ENCODE data around the gene HDAC4. TPM values are rescaled to one million over a fixed set of nuclear protein-coding genes. Genes with fewer than 3 reads are reported as not detected.

HDAC4 gene
- total RNA-seq, 1 experiment from 2014 or later, result 47.6 TPM

DNA sequence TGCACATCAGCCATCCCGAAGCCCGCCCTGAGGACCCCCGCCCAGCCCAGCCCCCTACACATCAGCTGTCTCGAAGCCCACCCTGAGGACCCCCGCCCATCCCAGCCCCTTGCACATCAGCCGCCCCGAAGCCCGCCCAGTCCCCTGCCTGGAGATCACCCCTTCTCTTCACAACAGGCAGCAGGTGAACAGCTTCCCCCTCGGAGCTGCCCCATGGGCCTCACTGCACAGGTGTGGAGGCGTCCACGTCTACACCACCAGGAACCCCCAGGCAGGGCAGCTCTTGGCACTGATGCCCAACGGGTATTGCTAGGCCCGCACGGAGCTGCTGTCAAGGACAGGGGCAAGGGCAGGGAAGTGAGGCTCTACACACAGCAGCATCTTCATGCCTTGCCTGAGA lies 137.6 kb downstream of the HDAC4 start:
- no peaks in the 10 kb centered on the region for H4K20me1 ChIP-seq (ENCODE audit: insufficient read depth)
- H3K79me2 ChIP-seq (ENCODE audit: insufficient read depth, low read length), result peaks cover 69% of the 10 kb centered on the region
- H3K9ac ChIP-seq (ENCODE audit: low read length), result no peak overlapping the region
- no peaks in the 10 kb centered on the region for H3K27me3 ChIP-seq (ENCODE audit: insufficient read depth, low read length)
- H3K9me3 ChIP-seq (ENCODE audit: control insufficient read depth in 1 of 2, insufficient read depth in 1 of 2, low read depth in 1 of 2, low read length in 2 of 2), result no peaks in the 10 kb centered on the region
- TF ChIP-seq, protein P1, sequence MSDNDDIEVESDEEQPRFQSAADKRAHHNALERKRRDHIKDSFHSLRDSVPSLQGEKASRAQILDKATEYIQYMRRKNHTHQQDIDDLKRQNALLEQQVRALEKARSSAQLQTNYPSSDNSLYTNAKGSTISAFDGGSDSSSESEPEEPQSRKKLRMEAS (IDR thresholded peaks at IDR 0.05), result no peak
- TF ChIP-seq EZH2 (IDR thresholded peaks at IDR 0.05) (no peak), JUND (IDR thresholded peaks at IDR 0.05) (no peak), SRF (IDR thresholded peaks at IDR 0.05; ENCODE audit: low read depth) (no peak), ZNF274 (IDR thresholded peaks at IDR 0.05; ENCODE audit: low read depth, low read length) (no peak), ELF1 (IDR thresholded peaks at IDR 0.05; ENCODE audit: borderline replicate concordance, low read depth) (no peak), YY1 (IDR thresholded peaks at IDR 0.05; ENCODE audit: extremely low read depth, insufficient replicate concordance, low read depth, low read length) (no peak), FOSL1 (IDR thresholded peaks at IDR 0.05; ENCODE audit: low read depth) (no peak), SIN3A (IDR thresholded peaks at IDR 0.05; ENCODE audit: low read depth) (no peak), POLR2AphosphoS5 (IDR thresholded peaks at IDR 0.05; ENCODE audit: low read depth, low read length) (no peak), EGR1 (IDR thresholded peaks at IDR 0.05; ENCODE audit: low read depth) (no peak)
- TF ChIP-seq, protein P2, sequence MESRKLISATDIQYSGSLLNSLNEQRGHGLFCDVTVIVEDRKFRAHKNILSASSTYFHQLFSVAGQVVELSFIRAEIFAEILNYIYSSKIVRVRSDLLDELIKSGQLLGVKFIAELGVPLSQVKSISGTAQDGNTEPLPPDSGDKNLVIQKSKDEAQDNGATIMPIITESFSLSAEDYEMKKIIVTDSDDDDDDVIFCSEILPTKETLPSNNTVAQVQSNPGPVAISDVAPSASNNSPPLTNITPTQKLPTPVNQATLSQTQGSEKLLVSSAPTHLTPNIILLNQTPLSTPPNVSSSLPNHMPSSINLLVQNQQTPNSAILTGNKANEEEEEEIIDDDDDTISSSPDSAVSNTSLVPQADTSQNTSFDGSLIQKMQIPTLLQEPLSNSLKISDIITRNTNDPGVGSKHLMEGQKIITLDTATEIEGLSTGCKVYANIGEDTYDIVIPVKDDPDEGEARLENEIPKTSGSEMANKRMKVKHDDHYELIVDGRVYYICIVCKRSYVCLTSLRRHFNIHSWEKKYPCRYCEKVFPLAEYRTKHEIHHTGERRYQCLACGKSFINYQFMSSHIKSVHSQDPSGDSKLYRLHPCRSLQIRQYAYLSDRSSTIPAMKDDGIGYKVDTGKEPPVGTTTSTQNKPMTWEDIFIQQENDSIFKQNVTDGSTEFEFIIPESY (IDR thresholded peaks at IDR 0.05; ENCODE audit: extremely low read depth, insufficient replicate concordance, low read length), result no peak
- TF ChIP-seq, protein P3, sequence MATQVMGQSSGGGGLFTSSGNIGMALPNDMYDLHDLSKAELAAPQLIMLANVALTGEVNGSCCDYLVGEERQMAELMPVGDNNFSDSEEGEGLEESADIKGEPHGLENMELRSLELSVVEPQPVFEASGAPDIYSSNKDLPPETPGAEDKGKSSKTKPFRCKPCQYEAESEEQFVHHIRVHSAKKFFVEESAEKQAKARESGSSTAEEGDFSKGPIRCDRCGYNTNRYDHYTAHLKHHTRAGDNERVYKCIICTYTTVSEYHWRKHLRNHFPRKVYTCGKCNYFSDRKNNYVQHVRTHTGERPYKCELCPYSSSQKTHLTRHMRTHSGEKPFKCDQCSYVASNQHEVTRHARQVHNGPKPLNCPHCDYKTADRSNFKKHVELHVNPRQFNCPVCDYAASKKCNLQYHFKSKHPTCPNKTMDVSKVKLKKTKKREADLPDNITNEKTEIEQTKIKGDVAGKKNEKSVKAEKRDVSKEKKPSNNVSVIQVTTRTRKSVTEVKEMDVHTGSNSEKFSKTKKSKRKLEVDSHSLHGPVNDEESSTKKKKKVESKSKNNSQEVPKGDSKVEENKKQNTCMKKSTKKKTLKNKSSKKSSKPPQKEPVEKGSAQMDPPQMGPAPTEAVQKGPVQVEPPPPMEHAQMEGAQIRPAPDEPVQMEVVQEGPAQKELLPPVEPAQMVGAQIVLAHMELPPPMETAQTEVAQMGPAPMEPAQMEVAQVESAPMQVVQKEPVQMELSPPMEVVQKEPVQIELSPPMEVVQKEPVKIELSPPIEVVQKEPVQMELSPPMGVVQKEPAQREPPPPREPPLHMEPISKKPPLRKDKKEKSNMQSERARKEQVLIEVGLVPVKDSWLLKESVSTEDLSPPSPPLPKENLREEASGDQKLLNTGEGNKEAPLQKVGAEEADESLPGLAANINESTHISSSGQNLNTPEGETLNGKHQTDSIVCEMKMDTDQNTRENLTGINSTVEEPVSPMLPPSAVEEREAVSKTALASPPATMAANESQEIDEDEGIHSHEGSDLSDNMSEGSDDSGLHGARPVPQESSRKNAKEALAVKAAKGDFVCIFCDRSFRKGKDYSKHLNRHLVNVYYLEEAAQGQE (IDR thresholded peaks at IDR 0.05; ENCODE audit: low read depth), result no peak
- TF ChIP-seq, protein P4, sequence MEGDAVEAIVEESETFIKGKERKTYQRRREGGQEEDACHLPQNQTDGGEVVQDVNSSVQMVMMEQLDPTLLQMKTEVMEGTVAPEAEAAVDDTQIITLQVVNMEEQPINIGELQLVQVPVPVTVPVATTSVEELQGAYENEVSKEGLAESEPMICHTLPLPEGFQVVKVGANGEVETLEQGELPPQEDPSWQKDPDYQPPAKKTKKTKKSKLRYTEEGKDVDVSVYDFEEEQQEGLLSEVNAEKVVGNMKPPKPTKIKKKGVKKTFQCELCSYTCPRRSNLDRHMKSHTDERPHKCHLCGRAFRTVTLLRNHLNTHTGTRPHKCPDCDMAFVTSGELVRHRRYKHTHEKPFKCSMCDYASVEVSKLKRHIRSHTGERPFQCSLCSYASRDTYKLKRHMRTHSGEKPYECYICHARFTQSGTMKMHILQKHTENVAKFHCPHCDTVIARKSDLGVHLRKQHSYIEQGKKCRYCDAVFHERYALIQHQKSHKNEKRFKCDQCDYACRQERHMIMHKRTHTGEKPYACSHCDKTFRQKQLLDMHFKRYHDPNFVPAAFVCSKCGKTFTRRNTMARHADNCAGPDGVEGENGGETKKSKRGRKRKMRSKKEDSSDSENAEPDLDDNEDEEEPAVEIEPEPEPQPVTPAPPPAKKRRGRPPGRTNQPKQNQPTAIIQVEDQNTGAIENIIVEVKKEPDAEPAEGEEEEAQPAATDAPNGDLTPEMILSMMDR (IDR thresholded peaks at IDR 0.05 in 2 of 3, conservative IDR thresholded peaks at IDR 0.05 in 1 of 3; ENCODE audit: borderline replicate concordance in 1 of 3, insufficient read depth in 1 of 3, low read depth in 2 of 3, low read length in 2 of 3), result no peak
- no peak for DNase-seq (ENCODE audit: low read depth, low spot score)
- RAD21 ChIA-PET (ENCODE audit: low non-redundant PET in 1 of 2, low total read pairs in 2 of 2, uncharacterized antibody in 2 of 2, unreplicated experiment in 2 of 2), result no interaction called here
- CTCF ChIA-PET, result no interaction called here
- H2AFZ ChIP-seq (ENCODE audit: low read depth, low read length, poor library complexity, severe bottlenecking), result no peak overlapping the region
- H3K36me3 ChIP-seq (ENCODE audit: control insufficient read depth in 1 of 2, insufficient read depth in 2 of 2, low read length in 2 of 2), result no peaks in the 10 kb centered on the region
- H3K4me3 ChIP-seq (replicated peaks in 1 of 2; ENCODE audit: low read depth in 1 of 2, low read length in 2 of 2), result no peak overlapping the region
- H3K27ac ChIP-seq (ENCODE audit: low read depth, low read length), result no peak overlapping the region; the same call in 1 of the 2 replicates
- H3K4me1 ChIP-seq (ENCODE audit: control insufficient read depth in 1 of 2, insufficient read depth in 2 of 2, low read length in 2 of 2), result peaks cover 44 to 78% of the 10 kb centered on the region in 2 experiments
- POLR2A ChIA-PET, result interaction anchor here (1.4 kb wide), 1 partner anchor 12 kb away, joined by 4 read pairs; no protein-coding TSS in a partner anchor
- no peaks in the 10 kb centered on the region for H3K9me2 ChIP-seq (ENCODE audit: insufficient read depth)
- BruUV-seq (replicated peaks), result no TSS peak
- H3K4me2 ChIP-seq (ENCODE audit: low read length), result no peak overlapping the region
- intact Hi-C loops (cut with micrococcal nuclease), result no loop called here
- no peak for ATAC-seq
